ENCODE results near the gene ARHGEF40.

ARHGEF40 gene

DNA sequence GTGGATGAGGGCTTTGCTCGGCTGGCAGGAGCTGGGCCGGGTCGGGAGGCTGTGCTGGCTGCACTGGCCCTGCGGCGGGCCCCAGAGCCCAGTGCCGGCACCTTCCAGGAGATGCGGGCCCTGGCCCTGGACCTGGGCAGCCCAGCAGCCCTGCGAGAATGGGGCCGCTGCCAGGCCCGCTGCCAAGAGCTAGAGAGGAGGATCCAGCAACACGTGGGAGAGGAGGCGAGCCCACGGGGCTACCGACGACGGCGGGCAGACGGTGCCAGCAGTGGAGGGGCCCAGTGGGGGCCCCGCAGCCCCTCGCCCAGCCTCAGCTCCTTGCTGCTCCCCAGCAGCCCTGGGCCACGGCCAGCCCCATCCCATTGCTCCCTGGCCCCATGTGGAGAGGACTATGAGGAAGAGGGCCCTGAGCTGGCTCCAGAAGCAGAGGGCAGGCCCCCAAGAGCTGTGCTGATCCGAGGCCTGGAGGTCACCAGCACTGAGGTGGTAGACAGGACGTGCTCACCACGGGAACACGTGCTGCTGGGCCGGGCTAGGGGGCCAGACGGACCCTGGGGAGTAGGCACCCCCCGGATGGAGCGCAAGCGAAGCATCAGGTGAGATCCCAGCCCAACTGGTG lies 11.5 kb downstream of the ARHGEF40 start:
- Histone ChIP-seq H3K9ac (no peak overlapping the region), H3K4me1 (peaks cover 18% of the 10 kb centered on the region), H4K20me1 (peaks cover under 1% of the 10 kb centered on the region; the same call in 1 of the 2 replicates), H3K4me2 (no peak overlapping the region), H3K4me3 (no peak overlapping the region), H3K27me3 (no peaks in the 10 kb centered on the region), H3K9me3 (no peaks in the 10 kb centered on the region), H3K36me3 (peaks cover 80% of the 10 kb centered on the region), H3K27ac (no peak overlapping the region)
- TF ChIP-seq Cebpa-rat (IDR thresholded peaks at IDR 0.05): no peak

DNA sequence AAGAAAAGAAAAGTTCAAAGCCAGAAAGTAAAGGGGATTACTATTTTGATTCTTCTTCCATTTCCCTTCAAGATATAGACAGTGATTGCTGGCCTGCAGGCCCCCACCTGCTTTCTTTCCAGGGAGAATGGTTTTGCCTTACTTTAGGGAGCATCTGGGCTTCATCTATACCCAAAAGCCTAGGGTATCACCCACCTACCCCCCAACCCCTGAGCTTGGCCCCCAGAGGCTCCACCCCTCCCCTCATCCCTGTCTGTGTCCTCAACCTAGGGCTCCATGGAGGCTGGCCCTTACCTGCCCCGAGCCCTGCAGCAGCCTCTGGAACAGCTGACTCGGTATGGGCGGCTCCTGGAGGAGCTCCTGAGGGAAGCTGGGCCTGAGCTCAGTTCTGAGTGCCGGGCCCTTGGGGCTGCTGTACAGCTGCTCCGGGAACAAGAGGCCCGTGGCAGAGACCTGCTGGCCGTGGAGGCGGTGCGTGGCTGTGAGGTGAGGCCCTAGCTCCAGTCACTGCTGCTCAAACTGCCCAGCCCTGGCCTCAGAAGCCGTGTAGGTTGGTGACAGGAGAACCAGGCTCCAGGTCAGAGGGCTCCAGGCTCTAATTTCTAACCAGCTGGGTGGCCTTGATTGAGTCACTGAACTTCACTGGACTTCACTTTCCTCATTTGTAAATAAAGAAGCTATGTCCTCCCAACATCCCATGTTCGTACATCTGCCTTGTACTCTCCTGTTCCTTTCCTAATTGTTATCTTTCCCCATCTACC lies 13.6 kb downstream of the ARHGEF40 start:
- Histone ChIP-seq H3K4me3 (no peak overlapping the region), H3K4me1 (peaks cover 38% of the 10 kb centered on the region), H3K9ac (no peak overlapping the region), H3K27ac (no peak overlapping the region), H3K36me3 (peaks cover 83% of the 10 kb centered on the region), H3K27me3 (no peaks in the 10 kb centered on the region), H3K4me2 (no peak overlapping the region), H3K9me3 (no peaks in the 10 kb centered on the region), H4K20me1 (peaks cover 18% of the 10 kb centered on the region)
- TF ChIP-seq Cebpa-rat (IDR thresholded peaks at IDR 0.05): no peak

DNA sequence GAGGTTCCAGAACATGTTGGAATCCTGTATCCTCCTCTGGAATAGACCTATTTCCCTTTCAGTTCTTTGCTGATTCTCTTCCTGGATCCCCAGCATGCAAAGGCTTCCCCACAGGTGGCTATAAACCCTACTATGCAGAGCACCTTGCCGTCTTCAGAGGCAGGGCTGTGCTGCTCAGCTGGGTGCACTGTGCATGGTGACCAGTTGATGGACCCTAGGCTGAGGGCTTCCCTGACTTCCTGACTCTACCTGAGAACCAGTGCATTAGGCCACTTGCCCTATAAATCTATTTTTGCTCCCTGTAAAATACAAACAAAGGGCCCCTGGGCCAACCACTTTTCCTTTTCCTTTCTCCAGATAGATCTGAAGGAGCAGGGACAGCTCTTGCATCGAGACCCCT lies 14.3 kb downstream of the ARHGEF40 start:
- no peak for TF ChIP-seq Cebpa-rat (IDR thresholded peaks at IDR 0.05)
- no peak overlapping the region for H3K27ac ChIP-seq
- H3K9ac ChIP-seq: no peak overlapping the region
- no peaks in the 10 kb centered on the region for H3K9me3 ChIP-seq
- H3K4me1 ChIP-seq: peaks cover 31% of the 10 kb centered on the region
- peaks cover 83% of the 10 kb centered on the region for H3K36me3 ChIP-seq
- no peaks in the 10 kb centered on the region for H3K27me3 ChIP-seq
- no peak overlapping the region for H3K4me3 ChIP-seq
- peaks cover 24% of the 10 kb centered on the region for H4K20me1 ChIP-seq
- no peak overlapping the region for H3K4me2 ChIP-seq

DNA sequence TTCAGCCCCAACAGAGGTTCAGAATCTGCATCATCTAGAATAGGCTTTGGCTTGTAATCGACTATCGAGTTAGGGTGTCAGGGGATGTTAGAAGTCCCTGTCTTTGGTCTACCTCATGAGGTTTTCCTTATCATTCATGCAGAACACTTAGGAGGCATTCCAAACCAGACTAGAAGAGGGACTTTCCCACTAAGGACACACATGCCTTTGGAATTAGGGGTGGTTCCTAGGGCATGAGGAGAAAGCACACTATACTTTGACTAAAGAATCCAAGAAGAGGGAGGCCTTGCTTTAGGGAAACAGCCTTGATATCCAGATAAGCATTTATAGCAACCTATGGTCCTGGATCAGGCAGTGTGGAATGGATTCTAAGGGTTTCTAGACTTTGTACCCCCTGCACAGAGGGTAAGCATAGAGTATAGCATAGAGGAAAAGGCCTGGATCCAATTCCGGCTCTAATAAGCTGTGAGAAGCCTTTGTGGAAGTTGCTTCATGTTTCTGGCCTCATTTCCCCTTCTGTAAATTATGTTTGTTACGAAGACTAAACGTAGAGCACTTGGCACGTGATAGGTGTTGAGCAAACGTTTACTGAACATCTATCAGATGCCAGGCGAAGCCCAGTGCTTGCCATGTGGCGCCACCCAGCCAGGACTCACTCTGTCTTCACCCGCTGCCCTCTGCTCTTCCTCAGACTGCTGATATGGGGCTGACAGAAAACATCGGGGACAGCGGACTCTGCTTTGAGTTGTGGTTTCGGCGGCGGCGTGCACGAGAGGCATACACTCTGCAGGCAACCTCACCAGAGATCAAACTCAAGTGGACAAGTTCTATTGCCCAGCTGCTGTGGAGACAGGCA lies 15.1 kb downstream of the ARHGEF40 start:
- Histone ChIP-seq H3K9me3 (no peaks in the 10 kb centered on the region), H3K4me3 (no peak overlapping the region), H4K20me1 (peaks cover 33% of the 10 kb centered on the region), H3K27ac (no peak overlapping the region; the same call in 1 of the 2 replicates), H3K4me1 (peaks cover 33% of the 10 kb centered on the region), H3K27me3 (no peaks in the 10 kb centered on the region), H3K9ac (no peak overlapping the region), H3K36me3 (peaks cover 83% of the 10 kb centered on the region), H3K4me2 (no peak overlapping the region)
- TF ChIP-seq Cebpa-rat (IDR thresholded peaks at IDR 0.05): no peak

DNA sequence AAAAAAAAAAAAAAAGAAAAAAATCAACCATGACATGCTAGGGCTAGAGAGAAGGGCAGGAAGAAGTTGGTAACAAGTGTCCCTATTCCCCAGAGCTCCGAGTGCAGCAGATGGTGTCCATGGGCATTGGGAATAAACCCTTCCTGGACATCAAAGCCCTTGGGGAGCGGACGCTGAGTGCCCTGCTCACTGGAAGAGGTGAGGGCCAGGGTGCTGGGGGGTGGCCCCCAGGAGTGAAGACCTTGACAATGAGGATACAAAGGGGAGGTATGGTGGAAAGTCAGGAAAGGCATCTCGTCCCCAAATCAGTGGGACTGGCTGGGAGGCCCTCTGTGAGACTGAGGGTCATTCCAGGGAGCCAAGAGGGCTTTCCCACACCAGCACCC lies 16.8 kb downstream of the ARHGEF40 start:
- Histone ChIP-seq H3K4me3 (no peak overlapping the region), H3K4me2 (peak overlapping the region; percentile 50), H3K27ac (no peak overlapping the region), H3K9me3 (no peaks in the 10 kb centered on the region), H3K27me3 (no peaks in the 10 kb centered on the region), H3K36me3 (peaks cover 85% of the 10 kb centered on the region), H3K9ac (no peak overlapping the region), H3K4me1 (peaks cover 44% of the 10 kb centered on the region), H4K20me1 (peaks cover 49% of the 10 kb centered on the region)
- no peak for TF ChIP-seq Cebpa-rat (IDR thresholded peaks at IDR 0.05)

DNA sequence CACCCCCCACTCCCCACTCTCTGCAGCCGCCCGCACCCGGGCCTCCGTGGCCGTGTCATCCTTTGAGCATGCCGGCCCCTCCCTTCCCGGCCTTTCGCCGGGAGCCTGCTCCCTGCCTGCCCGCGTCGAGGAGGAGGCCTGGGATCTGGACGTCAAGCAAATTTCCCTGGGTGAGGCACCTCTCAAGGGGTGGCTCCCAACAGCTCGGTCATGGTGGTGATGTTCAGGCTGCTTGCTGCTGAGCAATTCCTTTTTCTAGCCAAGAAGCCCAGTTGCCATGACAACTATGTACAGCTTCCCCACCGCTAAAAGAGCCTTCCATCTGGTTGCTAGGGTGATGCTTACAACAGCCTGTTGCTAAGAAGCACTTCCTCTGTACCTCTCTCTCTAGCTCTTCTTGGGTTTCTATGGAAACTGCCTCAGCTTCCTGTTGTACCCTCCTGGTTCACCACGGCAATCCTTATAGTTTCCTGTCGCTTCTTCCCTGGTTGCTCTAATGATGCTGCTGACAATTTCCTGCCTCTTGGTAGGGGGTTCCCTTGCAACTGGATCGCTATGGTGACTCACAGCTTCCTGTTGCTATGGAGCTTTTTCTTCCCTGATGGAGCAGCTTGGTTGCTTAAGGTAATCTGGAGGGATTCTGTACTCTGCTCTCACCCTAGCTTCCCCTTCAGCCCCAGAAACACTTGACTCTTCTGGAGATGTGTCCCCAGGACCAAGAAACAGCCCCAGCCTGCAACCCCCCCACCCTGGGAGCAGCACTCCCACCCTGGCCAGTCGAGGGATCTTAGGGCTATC lies 17.4 kb downstream of the ARHGEF40 start:
- no peaks in the 10 kb centered on the region for H3K9me3 ChIP-seq

DNA sequence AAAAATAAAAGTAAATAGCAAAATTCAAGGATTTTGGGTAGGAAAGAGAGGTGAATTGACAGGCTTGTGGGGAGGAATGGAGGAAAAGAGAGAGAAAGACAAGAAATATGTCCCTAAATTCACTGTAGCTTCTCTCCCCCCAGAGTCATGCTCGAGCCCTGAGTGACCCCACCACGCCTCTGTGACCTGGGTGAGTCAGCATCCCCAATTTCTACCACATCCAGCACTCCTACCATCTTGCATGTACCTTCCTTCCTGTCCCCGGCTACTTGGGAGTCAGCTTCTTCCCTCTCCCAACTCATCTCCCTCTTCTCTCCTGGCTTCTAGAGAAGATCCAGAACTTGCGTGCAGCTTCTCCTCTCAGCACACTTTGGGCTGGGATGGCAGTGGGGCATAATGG lies 18.6 kb downstream of the ARHGEF40 start:
- Histone ChIP-seq H3K9ac (no peak overlapping the region), H3K4me2 (peak overlapping the region; percentile 50; the same call in 1 of the 2 replicates), H3K27me3 (no peaks in the 10 kb centered on the region), H3K4me3 (no peak overlapping the region), H4K20me1 (peaks cover 64% of the 10 kb centered on the region), H3K36me3 (peaks cover 84% of the 10 kb centered on the region), H3K9me3 (no peaks in the 10 kb centered on the region), H3K27ac (no peak overlapping the region), H3K4me1 (peaks cover 62% of the 10 kb centered on the region)
- TF ChIP-seq Cebpa-rat (IDR thresholded peaks at IDR 0.05): no peak

More for the DNA sequence above, 17.4 kb downstream of the ARHGEF40 start:
- Histone ChIP-seq H3K4me3 (no peak overlapping the region), H3K36me3 (peaks cover 83% of the 10 kb centered on the region), H4K20me1 (peaks cover 53% of the 10 kb centered on the region), H3K4me2 (peak overlapping the region; percentile 50), H3K4me1 (peaks cover 50% of the 10 kb centered on the region), H3K27ac (no peak overlapping the region), H3K9ac (no peak overlapping the region), H3K27me3 (no peaks in the 10 kb centered on the region)
- no peak for TF ChIP-seq Cebpa-rat (IDR thresholded peaks at IDR 0.05)

DNA sequence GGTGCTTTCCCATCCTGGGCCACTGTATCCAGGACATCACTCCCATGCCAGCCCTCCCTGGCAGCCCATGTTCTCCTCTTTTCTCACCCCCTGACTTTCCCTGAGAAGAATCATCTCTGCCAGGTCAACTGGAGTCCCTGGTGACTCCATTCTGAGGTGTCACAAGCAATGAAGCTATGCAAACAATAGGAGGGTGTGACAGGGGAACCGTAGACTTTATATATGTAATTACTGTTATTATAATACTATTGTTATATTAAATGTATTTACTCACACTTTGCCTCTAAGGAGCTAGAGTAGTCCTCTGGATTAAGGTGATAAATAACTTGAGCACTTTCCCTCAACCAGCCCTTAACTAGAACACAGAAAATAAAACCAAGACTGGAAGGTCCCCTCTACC lies 19.2 kb downstream of the ARHGEF40 start:
- peaks cover 79% of the 10 kb centered on the region for H3K36me3 ChIP-seq
- no peak for TF ChIP-seq Cebpa-rat (IDR thresholded peaks at IDR 0.05)
- peaks cover 70% of the 10 kb centered on the region for H4K20me1 ChIP-seq
- no peak overlapping the region for H3K4me2 ChIP-seq
- H3K9ac ChIP-seq: no peak overlapping the region
- H3K4me3 ChIP-seq: no peak overlapping the region
- no peaks in the 10 kb centered on the region for H3K9me3 ChIP-seq
- no peak overlapping the region for H3K27ac ChIP-seq
- no peaks in the 10 kb centered on the region for H3K27me3 ChIP-seq
- peaks cover 68% of the 10 kb centered on the region for H3K4me1 ChIP-seq

DNA sequence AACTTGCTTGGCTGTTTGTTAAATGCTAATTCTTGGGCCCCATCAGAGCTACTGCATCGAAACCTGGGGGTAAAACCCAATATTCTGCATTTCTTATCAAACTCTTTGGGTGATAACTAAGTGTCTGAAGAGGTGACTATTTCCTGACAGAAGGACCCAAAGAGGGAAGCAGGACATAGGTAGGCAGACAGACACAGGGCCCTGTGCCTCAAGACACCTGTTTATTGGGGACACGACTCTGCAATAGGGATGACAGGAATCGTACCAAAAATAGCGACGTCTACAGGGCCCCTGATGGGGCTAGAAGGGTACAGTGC lies 19.7 kb downstream of the ARHGEF40 start:
- no peak overlapping the region for H3K27ac ChIP-seq
- H3K9ac ChIP-seq: no peak overlapping the region
- H3K4me3 ChIP-seq: no peak overlapping the region
- no peak overlapping the region for H3K4me2 ChIP-seq
- TF ChIP-seq Cebpa-rat (IDR thresholded peaks at IDR 0.05): no peak
- H4K20me1 ChIP-seq: peaks cover 75% of the 10 kb centered on the region
- no peaks in the 10 kb centered on the region for H3K9me3 ChIP-seq
- H3K4me1 ChIP-seq: peaks cover 73% of the 10 kb centered on the region
- H3K27me3 ChIP-seq: no peaks in the 10 kb centered on the region
- peaks cover 73% of the 10 kb centered on the region for H3K36me3 ChIP-seq

Measured in BLaER1 (cell line).